GM18951 (cell line): ENCODE measurements around the gene H2BK1.

Experiments
- POLR2A ChIP-seq: IDR thresholded peaks from 4 replicates; pipeline ENCODE4 v1.6.1; 2011; ENCODE audit warnings: mild to moderate bottlenecking; ENCODE audit not compliant: insufficient read length, insufficient read depth; ENCODE audit errors: extremely low read depth
- in situ Hi-C: fragments of 300-500 bp; cut with MboI; formaldehyde crosslinking; loops from one replicate; pipeline ENCODE4 v1.12.0; 2022; ENCODE audit warnings: low sequenced_read_pairs, mixed read lengths, inconsistent platforms; ENCODE audit not compliant: unreplicated experiment

The H2BK1 gene

GRCh38 chr7:151179946-151180345, 30.3 kb downstream of the H2BK1 start:
- in situ Hi-C loops, result no loop called here
- TF ChIP-seq POLR2A, result no peak

GRCh38 chr7:151179287-151179860, 30.9 kb downstream of the H2BK1 start:
- TF ChIP-seq POLR2A, result no peak
- in situ Hi-C loops, result no loop called here

GRCh38 chr7:151178831-151179230, 31.5 kb downstream of the H2BK1 start:
- in situ Hi-C loops, result no loop called here

GRCh38 chr7:151178236-151178635, 32.1 kb downstream of the H2BK1 start:
- in situ Hi-C loops, result no loop called here

More at GRCh38 chr7:151178831-151179230, 31.5 kb downstream of the H2BK1 start:
- TF ChIP-seq POLR2A, result no peak

GRCh38 chr7:151177310-151177709, 33.0 kb downstream of the H2BK1 start:
- in situ Hi-C loops, result no loop called here
- no peak for TF ChIP-seq POLR2A

More at GRCh38 chr7:151178236-151178635, 32.1 kb downstream of the H2BK1 start:
- no peak for TF ChIP-seq POLR2A

GRCh38 chr7:151176401-151176800, 33.9 kb downstream of the H2BK1 start:
- in situ Hi-C loops, result no loop called here

GRCh38 chr7:151175793-151176311, 34.4 kb downstream of the H2BK1 start:
- in situ Hi-C loops, result no loop called here
- no peak for TF ChIP-seq POLR2A

More at GRCh38 chr7:151176401-151176800, 33.9 kb downstream of the H2BK1 start:
- no peak for TF ChIP-seq POLR2A

- no peak for TF ChIP-seq POLR2A
- in situ Hi-C loops, result no loop called here
These were observed 35.1 kb downstream of the H2BK1 start for GRCh38 chr7:151175047-151175792.

GRCh38 chr7:151174246-151175046, 35.8 kb downstream of the H2BK1 start:
- in situ Hi-C loops, result no loop called here
- no peak for TF ChIP-seq POLR2A

- in situ Hi-C loops, result no loop called here
- no peak for TF ChIP-seq POLR2A
These were observed 36.7 kb downstream of the H2BK1 start for GRCh38 chr7:151173386-151174245.

- in situ Hi-C loops, result no loop called here
- TF ChIP-seq POLR2A, result no peak
These were observed 37.8 kb downstream of the H2BK1 start for GRCh38 chr7:151172273-151173141.
